Liver (tissue), 9 donors: ENCODE measurements around the gene STARD9. TPM values are rescaled to one million over a fixed set of nuclear protein-coding genes. Genes with fewer than 3 reads are reported as not detected.

Experiments
- DNase-seq: peaks from one replicate; pipeline ENCODE4 v3.0.0-alpha.2; 2017; ENCODE audit warnings: low spot score
- H3K27ac ChIP-seq, 2 donors: one replicate each; pipeline ENCODE4 v1.7.0; 2013; ENCODE audit warnings: inconsistent platforms in 2 of 2, low read length in 2 of 2, control low read depth in 1 of 2, low read depth in 1 of 2, mild to moderate bottlenecking in 1 of 2
- H3K27me3 ChIP-seq, 4 donors: one replicate each; pipeline versions ENCODE4 v1.6.1 to v1.7.0; 2013; ENCODE audit warnings: low read length in 3 of 4, inconsistent platforms in 1 of 4, mild to moderate bottlenecking in 1 of 4, moderate library complexity in 1 of 4; ENCODE audit not compliant: control insufficient read depth in 4 of 4, insufficient read depth in 4 of 4
- H3K36me3 ChIP-seq, 4 donors: one replicate each; pipeline versions ENCODE4 v1.6.1 to v1.7.0; 2013; ENCODE audit warnings: low read length in 3 of 4, mild to moderate bottlenecking in 3 of 4, low read depth in 1 of 4, moderate library complexity in 1 of 4; ENCODE audit not compliant: control insufficient read depth in 4 of 4, insufficient read depth in 3 of 4
- H3K4me1 ChIP-seq, 4 donors: one replicate each; pipeline versions ENCODE4 v1.6.1 to v1.7.0; 2013; ENCODE audit warnings: low read length in 3 of 4, mild to moderate bottlenecking in 3 of 4, moderate library complexity in 1 of 4; ENCODE audit not compliant: control insufficient read depth in 4 of 4, insufficient read depth in 4 of 4
- H3K4me3 ChIP-seq, 3 donors: one replicate each; pipeline versions ENCODE4 v1.6.1 to v1.7.0; 2013; ENCODE audit warnings: low read length in 3 of 3, control low read depth in 1 of 3, low read depth in 1 of 3, mild to moderate bottlenecking in 1 of 3
- H3K9ac ChIP-seq, 2 donors: one replicate each; pipeline ENCODE4 v1.7.0; 2013; ENCODE audit warnings: low read length in 2 of 2, mild to moderate bottlenecking in 2 of 2, moderate library complexity in 2 of 2, control low read depth in 1 of 2, low read depth in 1 of 2
- H3K9me3 ChIP-seq, 4 donors: one replicate each; pipeline versions ENCODE4 v1.6.1 to v1.7.0; 2013; ENCODE audit warnings: low read length in 3 of 4; ENCODE audit not compliant: control insufficient read depth in 4 of 4
- EGR1 ChIP-seq, 2 donors: IDR thresholded peaks; 2 replicates each; pipeline ENCODE4 v1.6.1; 2016 to 2018; ENCODE audit warnings: antibody characterized with exemption in 2 of 2, low read depth in 2 of 2
- FOXA1 ChIP-seq: IDR thresholded peaks from 2 replicates; pipeline ENCODE4 v1.6.1; 2016; ENCODE audit warnings: antibody characterized with exemption
- FOXA2 ChIP-seq: IDR thresholded peaks from 2 replicates; pipeline ENCODE4 v1.6.1; 2016; ENCODE audit warnings: antibody characterized with exemption
- GABPA ChIP-seq, 2 donors: IDR thresholded peaks in 1 of 2; conservative IDR thresholded peaks in 1 of 2; 2 replicates each; pipeline ENCODE4 v1.6.1; 2016; ENCODE audit warnings: antibody characterized with exemption in 2 of 2, mild to moderate bottlenecking in 1 of 2, moderate library complexity in 1 of 2
- HNF4A ChIP-seq, 2 donors: conservative IDR thresholded peaks; 2 replicates each; pipeline ENCODE4 v1.6.1; 2016; ENCODE audit warnings: antibody characterized with exemption in 2 of 2, mild to moderate bottlenecking in 2 of 2
- HNF4G ChIP-seq: IDR thresholded peaks from 2 replicates; pipeline ENCODE4 v1.6.1; 2016; ENCODE audit warnings: antibody characterized with exemption
- JUND ChIP-seq, 2 donors: IDR thresholded peaks; 2 replicates each; pipeline ENCODE4 v1.6.1; 2016; ENCODE audit warnings: antibody characterized with exemption in 2 of 2
- NR2F2 ChIP-seq: IDR thresholded peaks from 2 replicates; pipeline ENCODE4 v1.6.1; 2016; ENCODE audit warnings: antibody characterized with exemption
- RAD21 ChIP-seq, 2 donors: IDR thresholded peaks; 2 replicates each; pipeline ENCODE4 v1.6.1; 2016; ENCODE audit warnings: antibody characterized with exemption in 2 of 2, mild to moderate bottlenecking in 2 of 2
- RXRA ChIP-seq, 2 donors: IDR thresholded peaks; 2 replicates each; pipeline ENCODE4 v1.6.1; 2017 to 2018; ENCODE audit warnings: antibody characterized with exemption in 2 of 2, mild to moderate bottlenecking in 1 of 2
- SP1 ChIP-seq: IDR thresholded peaks from 2 replicates; pipeline ENCODE4 v1.6.1; 2018; ENCODE audit warnings: antibody characterized with exemption, mild to moderate bottlenecking
- TAF1 ChIP-seq: conservative IDR thresholded peaks from 2 replicates; pipeline ENCODE4 v1.6.1; 2016; ENCODE audit warnings: antibody characterized with exemption, mild to moderate bottlenecking
- YY1 ChIP-seq: IDR thresholded peaks from 2 replicates; pipeline ENCODE4 v1.6.1; 2016; ENCODE audit warnings: antibody characterized with exemption, mild to moderate bottlenecking
- WGBS: extraction: QIAGEN DNeasy Blood & Tissue Kit; methylation state at CpG from one replicate; pipeline ENCODE4 v1.1.7; 2013; 5-methylcytosine and 5-hydroxymethylcytosine counted together
- polyA plus RNA-seq, 2 donors: library from polyadenylated mRNA; stranded (reverse) in 1 of 2; unstranded in 1 of 2; fragments of 200-250 nt in 1 of 2; fragments of >200 nt in 1 of 2; fragmentation: Nextera tagmentation in 1 of 2; extraction: Ambion mirVana in 1 of 2; gene quantifications; one replicate each; pipeline versions ENCODE4 v1.2.1 to v1.2.3, GENCODE V29; 2013 to 2015
- total RNA-seq, 2 donors: library from RNA; depleted of rRNA; stranded (reverse); fragments of >200 nt; gene quantifications; one replicate each; pipeline ENCODE4 v1.2.3, GENCODE V29; 2014
- TF ChIP-seq, protein P1 (sequence below): IDR thresholded peaks from 2 replicates; pipeline ENCODE4 v1.6.1; 2016; ENCODE audit warnings: antibody characterized with exemption, mild to moderate bottlenecking
- TF ChIP-seq, protein P2 (sequence below): IDR thresholded peaks from 2 replicates; pipeline ENCODE4 v1.6.1; 2016; ENCODE audit warnings: antibody characterized with exemption
- TF ChIP-seq, protein P3 (sequence below): IDR thresholded peaks from 2 replicates; pipeline ENCODE4 v1.6.1; 2016; ENCODE audit warnings: antibody characterized with exemption
- TF ChIP-seq, protein P4 (sequence below): IDR thresholded peaks from 2 replicates; pipeline ENCODE4 v1.6.1; 2016; ENCODE audit warnings: antibody characterized with exemption
- TF ChIP-seq, protein P5 (sequence below): fragments of 150-350 bp; IDR thresholded peaks from 2 replicates; pipeline ENCODE4 v1.5.1; 2017; ENCODE audit warnings: improper control_type of control experiment, low read depth, low read length; ENCODE audit not compliant: missing input control
- donor health status: healthy.
- donor health status: healthy.
- donor health status: healthy.
- donor health status: healthy.
- donor health status: healthy.

The STARD9 gene
- total and polyA plus RNA-seq, 4 donors: 0.26 to 3.9 (median 0.54) TPM

DNA sequence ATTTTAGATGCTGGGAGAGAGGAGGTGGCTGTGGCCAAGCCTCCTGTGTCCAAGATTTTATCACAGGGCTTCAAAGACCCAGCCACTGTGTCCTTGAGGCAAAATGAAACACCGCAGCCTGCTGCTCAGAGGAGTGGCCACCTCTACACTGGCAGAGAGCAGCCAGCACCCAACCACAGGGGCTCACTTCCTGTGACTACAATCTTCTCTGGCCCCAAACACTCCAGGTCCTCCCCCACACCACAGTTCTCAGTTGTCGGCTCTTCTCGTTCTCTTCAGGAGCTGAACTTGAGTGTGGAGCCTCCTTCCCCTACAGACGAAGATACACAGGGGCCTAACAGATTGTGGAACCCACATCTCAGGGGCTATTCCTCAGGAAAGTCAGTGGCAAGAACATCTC is 115.9 kb downstream of the STARD9 start:
- H3K27ac ChIP-seq: no peak overlapping the region
- H3K4me1 ChIP-seq: no peaks in the 10 kb centered on the region
- no peak overlapping the region for H3K4me3 ChIP-seq
- no peak overlapping the region for H3K9ac ChIP-seq
- no peaks in the 10 kb centered on the region for H3K27me3 ChIP-seq
- TF ChIP-seq HNF4A (conservative IDR thresholded peaks at IDR 0.05): no peak
- TF ChIP-seq JUND (IDR thresholded peaks at IDR 0.05): no peak
- no peak for TF ChIP-seq GABPA (IDR thresholded peaks at IDR 0.05 in 1 of 2, conservative IDR thresholded peaks at IDR 0.05 in 1 of 2)
- TF ChIP-seq YY1: no peak
- TF ChIP-seq SP1: no peak
- TF ChIP-seq NR2F2: no peak
- no peak for TF ChIP-seq EGR1 (IDR thresholded peaks at IDR 0.05; ENCODE audit: low read depth in 2 of 2)
- TF ChIP-seq, protein P1, sequence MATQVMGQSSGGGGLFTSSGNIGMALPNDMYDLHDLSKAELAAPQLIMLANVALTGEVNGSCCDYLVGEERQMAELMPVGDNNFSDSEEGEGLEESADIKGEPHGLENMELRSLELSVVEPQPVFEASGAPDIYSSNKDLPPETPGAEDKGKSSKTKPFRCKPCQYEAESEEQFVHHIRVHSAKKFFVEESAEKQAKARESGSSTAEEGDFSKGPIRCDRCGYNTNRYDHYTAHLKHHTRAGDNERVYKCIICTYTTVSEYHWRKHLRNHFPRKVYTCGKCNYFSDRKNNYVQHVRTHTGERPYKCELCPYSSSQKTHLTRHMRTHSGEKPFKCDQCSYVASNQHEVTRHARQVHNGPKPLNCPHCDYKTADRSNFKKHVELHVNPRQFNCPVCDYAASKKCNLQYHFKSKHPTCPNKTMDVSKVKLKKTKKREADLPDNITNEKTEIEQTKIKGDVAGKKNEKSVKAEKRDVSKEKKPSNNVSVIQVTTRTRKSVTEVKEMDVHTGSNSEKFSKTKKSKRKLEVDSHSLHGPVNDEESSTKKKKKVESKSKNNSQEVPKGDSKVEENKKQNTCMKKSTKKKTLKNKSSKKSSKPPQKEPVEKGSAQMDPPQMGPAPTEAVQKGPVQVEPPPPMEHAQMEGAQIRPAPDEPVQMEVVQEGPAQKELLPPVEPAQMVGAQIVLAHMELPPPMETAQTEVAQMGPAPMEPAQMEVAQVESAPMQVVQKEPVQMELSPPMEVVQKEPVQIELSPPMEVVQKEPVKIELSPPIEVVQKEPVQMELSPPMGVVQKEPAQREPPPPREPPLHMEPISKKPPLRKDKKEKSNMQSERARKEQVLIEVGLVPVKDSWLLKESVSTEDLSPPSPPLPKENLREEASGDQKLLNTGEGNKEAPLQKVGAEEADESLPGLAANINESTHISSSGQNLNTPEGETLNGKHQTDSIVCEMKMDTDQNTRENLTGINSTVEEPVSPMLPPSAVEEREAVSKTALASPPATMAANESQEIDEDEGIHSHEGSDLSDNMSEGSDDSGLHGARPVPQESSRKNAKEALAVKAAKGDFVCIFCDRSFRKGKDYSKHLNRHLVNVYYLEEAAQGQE: no peak
- 90% methylated on average over 4 of the region's 4 CpGs for WGBS
- no peak for DNase-seq
- no peaks in the 10 kb centered on the region for H3K9me3 ChIP-seq
- no peaks in the 10 kb centered on the region for H3K36me3 ChIP-seq

DNA sequence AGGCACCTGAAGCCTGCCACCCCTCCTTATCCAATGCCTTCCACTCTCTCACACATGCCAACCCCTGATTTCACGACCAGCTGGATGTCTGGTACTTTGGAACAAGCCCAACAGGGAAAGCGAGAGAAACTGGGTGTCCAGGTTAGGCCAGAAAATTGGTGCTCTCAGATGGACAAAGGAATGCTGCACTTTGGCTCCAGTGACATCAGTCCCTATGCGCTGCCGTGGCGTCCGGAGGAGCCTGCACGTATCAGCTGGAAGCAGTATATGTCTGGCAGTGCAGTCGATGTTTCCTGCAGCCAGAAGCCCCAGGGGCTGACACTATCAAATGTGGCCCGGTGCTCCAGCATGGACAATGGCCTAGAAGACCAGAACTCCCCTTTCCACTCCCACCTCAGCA is 116.4 kb downstream of the STARD9 start:
- H3K9ac ChIP-seq: no peak overlapping the region
- no peaks in the 10 kb centered on the region for H3K9me3 ChIP-seq
- H3K36me3 ChIP-seq: no peaks in the 10 kb centered on the region
- WGBS: 92% methylated on average over 9 of the region's 9 CpGs
- DNase-seq: no peak
- H3K27ac ChIP-seq: no peak overlapping the region
- no peak for TF ChIP-seq GABPA (IDR thresholded peaks at IDR 0.05 in 1 of 2, conservative IDR thresholded peaks at IDR 0.05 in 1 of 2)
- no peak for TF ChIP-seq FOXA2
- TF ChIP-seq, protein P2, sequence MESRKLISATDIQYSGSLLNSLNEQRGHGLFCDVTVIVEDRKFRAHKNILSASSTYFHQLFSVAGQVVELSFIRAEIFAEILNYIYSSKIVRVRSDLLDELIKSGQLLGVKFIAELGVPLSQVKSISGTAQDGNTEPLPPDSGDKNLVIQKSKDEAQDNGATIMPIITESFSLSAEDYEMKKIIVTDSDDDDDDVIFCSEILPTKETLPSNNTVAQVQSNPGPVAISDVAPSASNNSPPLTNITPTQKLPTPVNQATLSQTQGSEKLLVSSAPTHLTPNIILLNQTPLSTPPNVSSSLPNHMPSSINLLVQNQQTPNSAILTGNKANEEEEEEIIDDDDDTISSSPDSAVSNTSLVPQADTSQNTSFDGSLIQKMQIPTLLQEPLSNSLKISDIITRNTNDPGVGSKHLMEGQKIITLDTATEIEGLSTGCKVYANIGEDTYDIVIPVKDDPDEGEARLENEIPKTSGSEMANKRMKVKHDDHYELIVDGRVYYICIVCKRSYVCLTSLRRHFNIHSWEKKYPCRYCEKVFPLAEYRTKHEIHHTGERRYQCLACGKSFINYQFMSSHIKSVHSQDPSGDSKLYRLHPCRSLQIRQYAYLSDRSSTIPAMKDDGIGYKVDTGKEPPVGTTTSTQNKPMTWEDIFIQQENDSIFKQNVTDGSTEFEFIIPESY: no peak
- TF ChIP-seq FOXA1: no peak
- TF ChIP-seq YY1: no peak
- TF ChIP-seq, protein P3, sequence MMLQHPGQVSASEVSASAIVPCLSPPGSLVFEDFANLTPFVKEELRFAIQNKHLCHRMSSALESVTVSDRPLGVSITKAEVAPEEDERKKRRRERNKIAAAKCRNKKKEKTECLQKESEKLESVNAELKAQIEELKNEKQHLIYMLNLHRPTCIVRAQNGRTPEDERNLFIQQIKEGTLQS: no peak
- TF ChIP-seq, protein P4, sequence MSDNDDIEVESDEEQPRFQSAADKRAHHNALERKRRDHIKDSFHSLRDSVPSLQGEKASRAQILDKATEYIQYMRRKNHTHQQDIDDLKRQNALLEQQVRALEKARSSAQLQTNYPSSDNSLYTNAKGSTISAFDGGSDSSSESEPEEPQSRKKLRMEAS: no peak
- TF ChIP-seq TAF1: no peak
- TF ChIP-seq HNF4G: no peak
- TF ChIP-seq HNF4A (conservative IDR thresholded peaks at IDR 0.05): no peak
- TF ChIP-seq EGR1 (IDR thresholded peaks at IDR 0.05; ENCODE audit: low read depth in 2 of 2): no peak
- TF ChIP-seq, protein P1: no peak
- no peak for TF ChIP-seq NR2F2
- TF ChIP-seq RXRA (IDR thresholded peaks at IDR 0.05): no peak
- no peak for TF ChIP-seq RAD21 (IDR thresholded peaks at IDR 0.05)
- TF ChIP-seq, protein P5, sequence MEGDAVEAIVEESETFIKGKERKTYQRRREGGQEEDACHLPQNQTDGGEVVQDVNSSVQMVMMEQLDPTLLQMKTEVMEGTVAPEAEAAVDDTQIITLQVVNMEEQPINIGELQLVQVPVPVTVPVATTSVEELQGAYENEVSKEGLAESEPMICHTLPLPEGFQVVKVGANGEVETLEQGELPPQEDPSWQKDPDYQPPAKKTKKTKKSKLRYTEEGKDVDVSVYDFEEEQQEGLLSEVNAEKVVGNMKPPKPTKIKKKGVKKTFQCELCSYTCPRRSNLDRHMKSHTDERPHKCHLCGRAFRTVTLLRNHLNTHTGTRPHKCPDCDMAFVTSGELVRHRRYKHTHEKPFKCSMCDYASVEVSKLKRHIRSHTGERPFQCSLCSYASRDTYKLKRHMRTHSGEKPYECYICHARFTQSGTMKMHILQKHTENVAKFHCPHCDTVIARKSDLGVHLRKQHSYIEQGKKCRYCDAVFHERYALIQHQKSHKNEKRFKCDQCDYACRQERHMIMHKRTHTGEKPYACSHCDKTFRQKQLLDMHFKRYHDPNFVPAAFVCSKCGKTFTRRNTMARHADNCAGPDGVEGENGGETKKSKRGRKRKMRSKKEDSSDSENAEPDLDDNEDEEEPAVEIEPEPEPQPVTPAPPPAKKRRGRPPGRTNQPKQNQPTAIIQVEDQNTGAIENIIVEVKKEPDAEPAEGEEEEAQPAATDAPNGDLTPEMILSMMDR: no peak
- TF ChIP-seq JUND (IDR thresholded peaks at IDR 0.05): no peak
- TF ChIP-seq SP1: no peak
- no peaks in the 10 kb centered on the region for H3K4me1 ChIP-seq
- no peaks in the 10 kb centered on the region for H3K27me3 ChIP-seq
- no peak overlapping the region for H3K4me3 ChIP-seq
